Mesodermal cell (in vitro differentiated cells): ENCODE measurements around the gene MECP2.

Source experiments
- H3K27ac ChIP-seq: 2 replicates; pipeline ENCODE4 v1.7.0; 2013; ENCODE audit warnings: mild to moderate bottlenecking, low read depth, low read length, moderate library complexity; ENCODE audit not compliant: severe bottlenecking
- H3K36me3 ChIP-seq: 2 replicates; pipeline ENCODE4 v1.7.1; 2013; ENCODE audit warnings: mild to moderate bottlenecking, low read length, moderate library complexity; ENCODE audit not compliant: control insufficient read depth, insufficient read depth
- H3K4me1 ChIP-seq: one replicate; pipeline ENCODE4 v1.7.1; 2013; ENCODE audit warnings: mild to moderate bottlenecking, low read length; ENCODE audit not compliant: insufficient read depth, control insufficient read depth, poor library complexity, severe bottlenecking
- H3K4me3 ChIP-seq: 2 replicates; pipeline ENCODE4 v1.7.0; 2013; ENCODE audit warnings: low read length, control low read depth, mild to moderate bottlenecking; ENCODE audit not compliant: insufficient read depth, poor library complexity, severe bottlenecking; ENCODE audit errors: extremely low read depth
- H3K9me3 ChIP-seq: 2 replicates; pipeline ENCODE4 v1.7.1; 2013; ENCODE audit warnings: mild to moderate bottlenecking, low read length, moderate library complexity; ENCODE audit not compliant: control insufficient read depth
- WGBS, 2 experiments: methylation state at CpG; one replicate each; pipeline ENCODE4 v1.1.5; 2013; ENCODE audit warnings: missing lambda C conversion rate in 2 of 2; ENCODE audit not compliant: insufficient coverage in 2 of 2; 5-methylcytosine and 5-hydroxymethylcytosine counted together

The MECP2 gene

GRCh38 chrX:154046031-154046781 lies 51.3 kb downstream of the MECP2 start:
- peak overlapping the region; percentile 64 for H3K27ac ChIP-seq
- H3K4me1 ChIP-seq = peaks cover 9% of the 10 kb centered on the region
- peaks cover 15% of the 10 kb centered on the region for H3K36me3 ChIP-seq
- no peaks in the 10 kb centered on the region for H3K9me3 ChIP-seq
- H3K4me3 ChIP-seq = no peak overlapping the region
- WGBS, 2 experiments = 80 to 91% methylated on average over 1 to 4 of the region's 10 CpGs

GRCh38 chrX:154044091-154044490 lies 53.4 kb downstream of the MECP2 start:
- Histone ChIP-seq H3K27ac (no peak overlapping the region), H3K4me3 (no peak overlapping the region), H3K36me3 (peaks cover 19% of the 10 kb centered on the region), H3K9me3 (no peaks in the 10 kb centered on the region), H3K4me1 (peaks cover 24% of the 10 kb centered on the region)
- 84% methylated on average over 3 of the region's 6 CpGs; no CpG with 5 or more reads in 1 of the 2 experiments for WGBS, 2 experiments

DNA sequence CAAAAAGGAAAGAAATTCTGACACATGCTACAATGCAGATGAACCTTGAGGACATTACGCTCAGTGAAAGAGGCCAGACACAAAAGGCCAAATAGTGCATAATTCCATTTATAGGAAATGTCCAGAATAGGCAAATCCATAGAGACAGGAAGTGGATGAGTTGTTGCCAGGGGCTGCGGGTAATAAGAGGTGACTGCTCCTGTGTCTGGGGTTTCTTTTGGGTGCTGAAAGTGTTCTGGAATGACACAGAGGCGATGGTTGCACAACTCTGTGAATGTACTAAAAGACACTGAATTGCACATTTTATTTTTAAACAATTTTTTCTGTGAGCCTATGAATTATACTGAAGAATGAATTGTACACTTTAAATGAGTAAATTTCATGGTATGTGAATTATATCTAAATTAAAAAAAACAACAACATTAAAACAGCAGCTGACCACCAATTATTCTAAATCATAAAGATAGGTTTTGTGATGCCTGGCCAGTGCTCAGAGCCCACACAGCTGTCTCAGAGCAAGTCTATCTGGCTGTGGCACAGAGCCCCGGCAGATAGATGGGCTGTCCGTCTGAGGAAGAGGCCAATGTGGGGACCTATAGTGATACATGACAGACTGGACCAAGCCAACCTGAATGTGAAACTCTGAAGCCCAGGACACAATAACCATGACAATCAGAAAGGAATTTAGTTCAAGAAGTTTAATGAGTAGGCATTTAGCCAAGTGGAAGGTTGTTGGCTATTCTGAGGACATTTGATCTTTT lies 54.3 kb downstream of the MECP2 start:
- H3K4me1 ChIP-seq = peaks cover 24% of the 10 kb centered on the region
- H3K4me3 ChIP-seq = no peak overlapping the region
- WGBS, 2 experiments = 92% methylated on average over 2 of the region's 5 CpGs; no CpG with 5 or more reads in 1 of the 2 experiments
- peaks cover 13% of the 10 kb centered on the region for H3K36me3 ChIP-seq
- H3K9me3 ChIP-seq = no peaks in the 10 kb centered on the region
- no peak overlapping the region for H3K27ac ChIP-seq

- Histone ChIP-seq H3K4me3 (no peak overlapping the region), H3K9me3 (no peaks in the 10 kb centered on the region), H3K27ac (peak overlapping the region; percentile 5), H3K4me1 (peaks cover 24% of the 10 kb centered on the region), H3K36me3 (peaks cover 4% of the 10 kb centered on the region)
- 97 to 100% methylated on average over 6 to 8 of the region's 13 CpGs for WGBS, 2 experiments
These were observed 56.7 kb downstream of the MECP2 start for GRCh38 chrX:154040863-154041262.

GRCh38 chrX:154040307-154040756 lies 57.2 kb downstream of the MECP2 start:
- Histone ChIP-seq H3K4me1 (peaks cover 24% of the 10 kb centered on the region), H3K4me3 (no peak overlapping the region), H3K9me3 (no peaks in the 10 kb centered on the region), H3K27ac (peak overlapping the region; percentile 6), H3K36me3 (peaks cover 4% of the 10 kb centered on the region)
- 100% methylated on average over 2 of the region's 7 CpGs; no CpG with 5 or more reads in 1 of the 2 experiments for WGBS, 2 experiments

- no peak overlapping the region for H3K4me3 ChIP-seq
- H3K9me3 ChIP-seq = no peaks in the 10 kb centered on the region
- WGBS, 2 experiments = 89 to 93% methylated on average over 4 to 8 of the region's 11 CpGs
- H3K4me1 ChIP-seq = peaks cover 24% of the 10 kb centered on the region
- peaks cover 4% of the 10 kb centered on the region for H3K36me3 ChIP-seq
- H3K27ac ChIP-seq = no peak overlapping the region
These were observed 57.9 kb downstream of the MECP2 start for GRCh38 chrX:154039577-154039976.

GRCh38 chrX:154038656-154039055 lies 58.9 kb downstream of the MECP2 start:
- 100% methylated on average over 1 of the region's 5 CpGs; no CpG with 5 or more reads in 1 of the 2 experiments for WGBS, 2 experiments
- no peak overlapping the region for H3K27ac ChIP-seq
- H3K9me3 ChIP-seq = no peaks in the 10 kb centered on the region
- peaks cover 24% of the 10 kb centered on the region for H3K4me1 ChIP-seq
- H3K36me3 ChIP-seq = peaks cover 4% of the 10 kb centered on the region
- no peak overlapping the region for H3K4me3 ChIP-seq

DNA sequence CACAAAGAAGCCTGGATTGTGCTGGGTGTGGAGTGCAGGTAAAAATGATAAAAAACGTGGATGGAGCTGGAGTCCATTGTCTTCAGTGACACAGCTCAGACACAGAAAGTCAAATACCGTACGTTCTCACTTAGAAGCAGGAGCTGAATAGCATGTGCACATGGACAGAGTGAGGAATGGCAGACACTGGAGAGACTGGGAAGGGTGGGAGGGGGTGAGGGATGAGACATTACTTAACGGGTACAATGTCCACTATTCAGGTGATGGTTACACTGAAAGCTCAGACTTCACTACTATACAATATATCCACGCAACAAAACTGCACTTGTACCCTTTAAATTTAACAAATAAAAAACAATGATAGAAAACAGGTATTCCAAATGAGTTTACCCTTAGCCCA lies 59.8 kb downstream of the MECP2 start:
- WGBS, 2 experiments = 85 to 93% methylated on average over 3 of the region's 5 CpGs
- Histone ChIP-seq H3K4me1 (peaks cover 31% of the 10 kb centered on the region), H3K27ac (no peak overlapping the region), H3K4me3 (no peak overlapping the region), H3K9me3 (no peaks in the 10 kb centered on the region), H3K36me3 (peaks cover 4% of the 10 kb centered on the region)

DNA sequence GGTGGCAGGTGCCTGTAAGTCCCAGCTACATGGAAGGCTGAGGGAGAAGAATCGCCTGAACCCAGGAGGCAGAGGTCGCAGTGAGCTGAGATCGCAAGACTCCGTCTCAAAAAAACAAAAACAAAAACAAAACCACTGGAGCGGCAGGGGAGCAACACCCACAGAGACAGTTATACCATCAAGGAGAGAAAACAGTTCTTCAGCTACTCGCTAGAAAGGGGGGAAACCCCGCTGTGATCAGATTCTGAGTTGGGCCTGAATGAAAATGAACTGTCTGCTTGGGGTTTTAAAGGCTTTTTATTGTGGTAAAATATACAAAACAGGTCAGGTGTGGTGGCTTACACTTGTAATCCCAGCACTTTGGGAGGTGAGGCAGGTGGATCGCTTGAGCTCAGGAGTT lies 61.0 kb downstream of the MECP2 start:
- WGBS, 2 experiments = no CpG with 5 or more reads among the region's 8 CpGs
- H3K27ac ChIP-seq = no peak overlapping the region
- peaks cover 13% of the 10 kb centered on the region for H3K36me3 ChIP-seq
- H3K4me3 ChIP-seq = no peak overlapping the region
- H3K9me3 ChIP-seq = no peaks in the 10 kb centered on the region
- H3K4me1 ChIP-seq = peaks cover 26% of the 10 kb centered on the region

DNA sequence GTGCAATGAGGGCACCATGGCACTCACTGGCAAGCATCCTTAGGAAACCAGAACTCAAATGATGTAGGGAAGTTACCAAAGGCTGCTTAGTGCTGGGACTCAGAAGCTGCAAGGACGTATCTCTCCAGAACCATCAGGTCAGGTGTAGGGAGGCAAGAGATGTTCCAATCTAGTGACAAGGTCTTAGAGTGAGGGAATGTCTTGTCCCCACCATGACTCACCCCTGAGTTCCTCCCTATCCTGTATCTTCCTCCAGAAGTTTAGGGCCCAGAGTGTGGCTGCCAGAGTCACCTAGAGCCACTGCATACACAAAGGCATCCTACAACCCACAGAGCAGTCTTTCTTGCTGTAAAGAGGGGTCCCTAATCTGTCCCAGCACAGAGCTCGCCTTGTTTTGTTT lies 63.7 kb downstream of the MECP2 start:
- no peak overlapping the region for H3K4me3 ChIP-seq

More for the DNA sequence above, 63.7 kb downstream of the MECP2 start:
- Histone ChIP-seq H3K27ac (no peak overlapping the region), H3K36me3 (peaks cover 31% of the 10 kb centered on the region), H3K4me1 (peaks cover 7% of the 10 kb centered on the region), H3K9me3 (no peaks in the 10 kb centered on the region)
- 100% methylated on average over 1 of the region's 2 CpGs for WGBS, 2 experiments
